Inflammatory macrophage treated with lipopolysaccharide for 4 hours (primary cell): ENCODE measurements around the gene SHISA9.

ENCODE experiments used
- DNase-seq: peaks from one replicate; pipeline ENCODE4 v3.0.0-alpha.2; 2020

Gene SHISA9

GRCh38 chr16:13203725-13204124 lies 302.3 kb downstream of the SHISA9 start:
- no peak for DNase-seq

GRCh38 chr16:13205352-13205751 lies 304.0 kb downstream of the SHISA9 start:
- DNase-seq: no peak

GRCh38 chr16:13206606-13207005 lies 305.2 kb downstream of the SHISA9 start:
- DNase-seq: no peak

DNA sequence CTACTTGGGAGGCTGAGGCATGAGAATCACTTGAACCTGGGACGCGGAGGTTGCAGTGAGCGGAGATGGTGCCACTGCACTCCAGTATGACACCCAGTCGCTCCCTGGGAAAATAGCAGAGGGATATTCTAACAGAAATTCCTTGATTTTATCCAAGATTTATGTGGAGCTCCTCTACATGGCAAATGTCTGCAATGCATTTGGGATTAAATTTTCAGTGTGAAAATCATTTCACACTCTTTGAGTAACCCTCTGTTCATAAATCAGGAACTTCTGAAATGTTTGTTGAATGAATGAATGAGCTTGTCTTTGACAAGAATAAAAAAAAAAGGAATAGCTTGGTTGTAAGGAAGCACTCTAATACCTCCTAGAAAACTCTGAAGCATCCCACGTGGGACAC lies 305.8 kb downstream of the SHISA9 start:
- no peak for DNase-seq

- no peak for DNase-seq
Measured at GRCh38 chr16:13223666-13224065, 322.3 kb downstream of the SHISA9 start.

- DNase-seq: no peak
Measured at GRCh38 chr16:13229039-13229438, 327.6 kb downstream of the SHISA9 start.

- no peak for DNase-seq
Measured at GRCh38 chr16:13231365-13231764, 330.0 kb downstream of the SHISA9 start.

- DNase-seq: no peak
Measured at GRCh38 chr16:13234999-13235398, 333.6 kb downstream of the SHISA9 start.

DNA sequence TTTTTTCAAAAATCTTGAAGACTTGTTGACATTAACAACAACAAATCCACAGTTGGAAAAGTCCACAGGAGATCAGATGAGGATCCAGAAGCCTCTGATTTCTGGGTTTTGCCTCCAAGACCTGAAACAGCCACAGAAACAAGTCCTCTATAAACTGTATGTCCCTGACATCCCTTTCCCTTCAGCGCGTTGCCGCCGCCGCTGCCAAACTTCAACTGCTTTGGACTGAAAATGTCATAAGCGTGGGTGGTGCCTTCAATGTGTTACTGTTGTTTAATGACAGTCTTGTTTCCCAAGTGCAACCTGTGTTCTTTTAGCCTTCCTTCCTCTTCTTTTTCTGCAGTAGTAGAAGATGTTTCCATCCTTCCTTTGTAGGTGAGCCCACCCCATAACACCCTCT lies 334.9 kb downstream of the SHISA9 start:
- DNase-seq: no peak

DNA sequence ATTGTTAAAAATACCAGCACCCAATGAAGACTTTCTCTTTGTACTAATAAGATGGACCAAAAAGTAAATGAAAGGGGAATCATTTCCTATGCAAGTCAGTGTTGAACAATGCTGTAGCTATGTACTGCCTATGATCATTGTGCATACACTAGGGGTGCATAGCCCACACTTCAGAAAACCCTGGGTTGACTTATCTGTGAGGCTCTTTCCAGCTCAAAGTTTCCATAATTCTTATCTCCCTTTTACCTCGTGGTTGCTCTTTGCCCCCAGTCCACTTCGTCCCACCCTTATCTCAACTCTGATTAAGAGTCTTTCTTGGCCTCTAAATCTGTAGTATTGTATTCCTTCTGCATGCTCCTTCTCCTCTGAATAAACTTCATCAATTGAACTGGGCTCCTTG lies 336.8 kb downstream of the SHISA9 start:
- DNase-seq: no peak

- DNase-seq: no peak
Measured at GRCh38 chr16:13242201-13242600, 340.8 kb downstream of the SHISA9 start.

DNA sequence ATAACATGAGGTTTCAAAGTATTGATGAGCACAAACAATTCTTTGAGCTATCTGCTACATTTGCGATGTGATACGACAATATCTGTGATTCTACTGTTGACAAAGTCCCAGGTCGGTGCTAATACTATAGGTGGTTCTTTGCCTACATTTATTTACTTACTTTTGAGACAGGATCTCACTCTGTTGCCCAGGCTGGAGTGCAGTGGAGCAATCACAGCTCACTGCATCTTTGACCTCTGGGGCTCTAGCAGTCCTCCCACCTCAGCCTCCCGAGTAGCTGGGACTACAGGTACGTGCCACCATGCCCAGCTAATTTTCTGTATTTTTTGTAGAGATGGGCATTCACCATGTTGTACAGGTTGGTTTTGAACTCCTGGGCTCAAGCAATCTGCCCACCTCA lies 343.4 kb downstream of the SHISA9 start:
- no peak for DNase-seq

- DNase-seq: no peak
Measured at GRCh38 chr16:13245713-13246377, 344.4 kb downstream of the SHISA9 start.

- no peak for DNase-seq
Measured at GRCh38 chr16:13254998-13255614, 353.7 kb downstream of the SHISA9 start.

- no peak for DNase-seq
Measured at GRCh38 chr16:13262270-13263090, 361.1 kb downstream of the SHISA9 start.

DNA sequence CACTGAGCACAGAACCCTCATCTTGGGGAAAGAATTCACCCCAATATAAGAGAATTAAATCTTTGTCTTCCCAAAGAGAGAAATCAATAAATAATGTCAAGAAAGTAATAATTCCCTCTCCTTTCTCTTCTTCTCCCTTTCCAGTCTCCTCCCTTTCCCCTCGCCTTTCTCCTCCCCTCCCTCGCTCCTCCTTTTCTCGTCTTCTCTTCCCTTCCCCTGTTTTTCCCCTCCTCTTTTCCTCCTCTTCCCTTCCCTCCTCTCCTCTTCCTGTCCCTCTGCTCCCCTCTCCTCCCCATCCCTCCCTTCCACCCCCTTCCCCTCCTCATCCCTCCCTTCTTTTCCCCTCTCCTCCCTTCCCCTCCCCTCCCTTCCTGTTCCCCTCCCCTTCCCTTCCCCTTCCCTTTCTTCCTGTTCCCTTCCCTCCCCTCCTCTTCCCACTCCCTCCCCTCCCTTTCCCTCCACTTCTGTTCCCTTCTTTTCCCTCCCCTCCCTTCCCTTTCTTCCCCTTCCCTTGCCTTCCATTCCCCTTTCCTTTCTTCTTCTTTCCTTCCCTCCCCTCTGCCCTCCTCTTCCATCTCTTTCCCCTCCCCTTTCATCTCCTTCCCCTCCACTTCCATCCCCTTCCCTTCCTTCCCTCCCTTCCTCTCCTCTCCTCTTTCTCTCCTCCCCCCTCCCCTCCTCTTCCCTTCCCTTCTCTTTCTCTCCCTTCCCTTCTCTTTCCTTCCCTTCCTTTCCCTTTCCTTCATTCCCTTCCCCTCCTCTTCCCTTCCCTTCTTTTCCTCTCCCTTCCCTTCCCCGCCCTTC lies 363.6 kb downstream of the SHISA9 start:
- no peak for DNase-seq

DNA sequence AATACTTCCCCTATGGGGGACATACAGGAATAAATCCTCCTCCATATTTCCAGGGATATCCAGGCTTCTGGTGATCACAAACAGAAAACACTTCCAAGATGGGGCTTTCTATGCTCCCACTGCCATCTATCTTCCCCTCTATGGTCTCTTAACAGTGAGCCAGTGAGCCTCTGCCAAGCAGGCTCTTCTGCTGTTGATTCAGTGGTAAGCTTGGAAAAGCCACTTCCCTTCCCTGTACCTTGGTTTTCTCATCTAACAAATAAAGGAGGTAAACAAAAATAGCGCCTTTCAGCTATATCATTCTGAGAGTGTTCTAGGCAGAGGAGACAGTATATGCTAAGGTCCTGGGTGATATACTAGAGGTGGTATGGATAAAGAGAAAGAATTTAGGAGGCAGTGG lies 368.0 kb downstream of the SHISA9 start:
- DNase-seq: no peak

GRCh38 chr16:13269905-13270528 lies 368.6 kb downstream of the SHISA9 start:
- no peak for DNase-seq

GRCh38 chr16:13270602-13271001 lies 369.2 kb downstream of the SHISA9 start:
- no peak for DNase-seq

DNA sequence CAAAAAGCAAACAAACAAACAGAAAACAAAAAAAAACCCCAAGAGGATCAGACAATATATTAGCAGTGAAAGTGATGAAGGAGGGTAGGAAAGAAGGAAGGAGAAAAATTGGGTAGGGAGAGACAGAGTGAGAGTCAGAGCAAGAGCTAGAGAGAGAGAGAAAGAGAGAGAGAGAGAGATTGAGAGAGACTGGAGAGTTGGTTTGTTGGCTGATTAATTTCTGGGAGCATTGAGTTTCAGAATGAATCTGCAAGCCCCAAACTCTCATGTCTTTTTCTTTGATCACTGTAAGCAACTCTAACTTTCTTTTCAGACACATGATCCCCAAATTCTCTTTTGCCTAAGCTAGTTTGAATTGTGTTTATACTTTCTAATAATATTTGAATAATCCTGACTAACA lies 388.1 kb downstream of the SHISA9 start:
- DNase-seq: no peak
